Stimulated activated CD8-positive, alpha-beta memory T cell treated with anti-CD3 and anti-CD28 coated beads, Interleukin-15, amount 100 ng/mL, for 48 hours (primary cell): ENCODE results near the gene FGGY.
"Not testable (repeated sequence)": the region's sequence is repeated elsewhere in the genome, so short reads cannot be mapped to it uniquely, and the experiment has no call there.

Source experiments
- DNase-seq, 2 donors: peaks; one replicate each; pipeline ENCODE4 v3.0.0-alpha.2; 2020; ENCODE audit warnings: low read depth in 2 of 2

FGGY gene

DNA sequence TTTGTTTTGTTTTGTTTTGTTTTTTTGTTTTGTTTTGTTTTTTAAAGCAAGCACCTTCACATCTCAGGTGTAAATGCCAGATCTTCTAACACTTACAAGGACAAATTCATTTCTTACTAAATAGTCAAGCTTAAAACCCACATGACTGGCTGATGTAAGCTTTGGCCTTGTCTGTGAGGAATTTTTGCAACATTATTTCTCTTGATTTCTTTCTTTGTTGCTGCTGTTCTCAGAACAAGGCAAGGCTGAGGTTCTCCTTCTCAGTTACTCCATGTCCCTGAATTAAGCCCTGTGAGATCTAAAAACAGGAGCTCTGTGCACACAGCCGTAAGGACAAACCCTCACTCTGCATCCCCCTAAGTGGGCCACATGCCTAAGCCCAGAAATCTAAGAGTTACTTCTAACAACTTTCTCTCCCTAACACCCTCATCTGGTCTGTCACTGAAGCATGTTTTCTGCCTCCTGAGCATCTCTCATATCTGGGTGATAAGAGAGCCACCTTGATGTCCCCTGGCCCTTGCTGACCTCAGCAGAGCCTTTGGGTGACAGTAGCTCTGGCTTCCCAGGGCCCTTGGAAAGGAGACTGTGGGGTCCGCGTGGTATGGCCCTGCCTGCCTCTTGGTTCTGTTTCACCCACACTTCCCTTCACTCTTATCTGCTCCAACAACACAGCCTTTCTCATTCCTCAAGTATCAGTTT is 436.7 kb downstream of the FGGY start:
- DNase-seq: no peak

GRCh38 chr1:59735927-59736326 is 439.0 kb downstream of the FGGY start:
- not testable (repeated sequence) for DNase-seq

GRCh38 chr1:59736744-59737143 is 439.9 kb downstream of the FGGY start:
- DNase-seq: no peak

- no peak for DNase-seq
Measured at GRCh38 chr1:59737638-59738037, 440.7 kb downstream of the FGGY start.

- DNase-seq: no peak
Measured at GRCh38 chr1:59738152-59738551, 441.3 kb downstream of the FGGY start.

GRCh38 chr1:59738591-59739015 is 441.7 kb downstream of the FGGY start:
- DNase-seq: no peak

GRCh38 chr1:59739111-59739510 is 442.2 kb downstream of the FGGY start:
- DNase-seq: no peak

DNA sequence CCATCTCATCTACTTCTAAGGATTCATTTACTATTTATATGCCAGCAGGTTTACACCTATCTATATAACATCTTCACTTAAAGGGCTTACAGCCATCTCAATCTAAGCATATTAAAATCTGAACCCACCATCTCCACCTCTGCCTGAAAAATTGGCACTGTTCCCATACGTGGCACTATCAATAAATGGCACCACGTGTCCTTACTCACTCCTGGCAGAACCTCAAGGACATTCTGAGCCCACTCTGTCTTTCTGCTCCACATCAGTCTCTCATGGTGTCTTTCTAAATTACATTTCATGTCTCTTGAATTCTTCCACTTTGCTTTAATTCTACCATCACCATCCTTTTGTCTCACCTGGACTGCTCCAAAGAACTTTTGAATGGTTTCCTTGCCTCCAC is 445.6 kb downstream of the FGGY start:
- DNase-seq: no peak

DNA sequence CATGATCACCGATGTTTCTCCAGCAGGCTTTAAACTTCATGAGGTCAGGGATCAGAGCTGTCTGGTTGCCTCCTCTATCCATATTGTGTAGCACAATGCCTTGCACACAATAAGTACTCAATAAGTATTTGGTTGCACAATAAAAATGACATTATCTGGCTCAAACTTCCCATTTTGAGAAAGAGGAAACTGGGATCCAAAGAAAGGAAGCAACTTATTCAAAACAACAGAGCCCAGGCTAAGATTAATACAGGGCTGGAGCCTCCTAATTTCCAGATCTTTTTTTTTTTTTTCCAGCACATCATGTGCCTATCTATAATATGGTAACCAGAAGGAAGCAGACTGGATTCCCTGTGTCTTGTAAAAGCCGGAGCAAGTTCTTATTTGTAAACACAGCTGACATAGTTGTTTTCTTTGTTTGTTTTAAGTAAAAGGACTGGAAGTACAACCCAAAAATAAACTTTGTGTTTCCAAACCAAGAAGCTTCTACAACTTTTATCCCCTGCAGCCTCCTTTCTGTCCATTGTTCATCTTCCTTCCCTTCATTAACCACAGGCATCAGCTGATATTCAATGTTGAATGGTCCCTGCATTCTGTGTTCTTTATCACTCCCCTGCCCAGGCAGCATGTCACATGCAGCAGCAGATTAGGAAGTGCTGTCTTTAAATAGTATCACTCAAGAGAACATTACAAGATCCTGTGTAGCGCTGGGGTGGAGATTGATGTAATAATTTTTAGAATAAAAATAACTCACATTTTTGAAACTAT is 446.6 kb downstream of the FGGY start:
- no peak for DNase-seq

GRCh38 chr1:59747420-59748024 is 450.6 kb downstream of the FGGY start:
- no peak for DNase-seq

DNA sequence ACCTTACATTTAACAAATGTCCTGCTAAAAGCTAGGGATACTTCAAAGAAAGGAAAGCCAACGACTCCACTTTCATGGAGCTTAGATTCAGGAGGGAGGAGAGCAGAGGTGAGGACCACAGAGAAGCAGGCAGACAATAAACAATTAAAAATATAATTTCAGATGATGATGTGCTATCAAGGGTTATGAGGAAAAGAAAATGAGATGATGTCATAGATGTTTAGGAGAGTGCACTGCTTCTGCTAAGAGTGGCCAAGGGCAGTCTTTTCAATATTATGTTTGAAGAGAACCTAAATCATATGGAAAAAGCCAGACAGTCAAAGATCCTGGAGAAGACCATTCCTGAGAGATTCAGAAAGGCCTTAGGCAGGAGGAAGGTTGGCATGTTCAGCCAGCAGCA is 451.2 kb downstream of the FGGY start:
- no peak for DNase-seq

DNA sequence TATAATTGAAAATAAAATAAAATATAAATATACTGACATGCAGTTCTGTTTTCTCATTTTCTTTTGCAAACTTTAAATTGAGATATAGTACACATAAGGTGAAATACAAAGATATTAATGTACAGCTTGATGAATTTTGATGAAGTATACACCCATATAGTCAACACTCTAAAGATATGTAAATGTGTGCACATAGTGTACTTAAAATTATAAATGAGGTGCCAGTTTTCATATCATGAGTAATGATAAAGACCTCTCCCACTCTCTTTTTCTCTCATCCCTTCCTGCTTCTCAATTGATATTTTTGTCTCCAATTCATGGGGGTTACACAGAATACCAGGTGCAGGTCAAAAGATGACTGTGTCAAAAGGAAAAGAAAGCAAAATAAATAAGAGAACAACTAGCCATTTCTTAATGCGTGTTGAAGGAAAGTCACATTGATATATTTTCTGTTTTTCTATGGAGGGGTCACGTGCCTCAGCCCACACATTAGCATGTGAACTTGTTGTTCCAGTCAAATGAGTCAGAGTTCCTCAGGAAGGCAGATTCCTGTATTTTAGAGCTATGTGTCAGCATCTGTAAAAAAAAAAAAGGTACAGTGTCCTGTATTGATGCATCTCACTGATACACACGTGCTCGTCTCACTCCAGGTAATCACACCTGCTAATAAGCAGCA is 453.6 kb downstream of the FGGY start:
- no peak for DNase-seq

DNA sequence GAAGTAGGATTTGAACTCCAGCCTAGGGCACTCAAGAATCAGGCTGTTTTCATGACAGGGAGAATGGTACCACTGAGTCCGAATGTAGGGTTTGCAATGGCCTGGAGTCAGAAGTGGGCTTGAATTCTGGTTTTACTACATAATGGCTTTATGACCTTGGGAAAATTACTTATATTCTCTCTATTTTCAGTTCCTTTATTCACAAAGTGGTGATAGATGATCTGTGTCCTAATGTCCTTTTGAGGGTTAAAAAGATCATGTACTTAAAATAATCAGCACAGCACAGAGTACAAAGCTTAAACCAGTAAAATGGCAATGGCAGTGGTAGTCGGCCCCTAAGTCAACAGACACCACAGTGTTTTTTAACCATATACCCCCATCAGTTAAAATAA is 454.1 kb downstream of the FGGY start:
- no peak for DNase-seq

- no peak for DNase-seq
Measured at GRCh38 chr1:59751801-59752200, 454.9 kb downstream of the FGGY start.

DNA sequence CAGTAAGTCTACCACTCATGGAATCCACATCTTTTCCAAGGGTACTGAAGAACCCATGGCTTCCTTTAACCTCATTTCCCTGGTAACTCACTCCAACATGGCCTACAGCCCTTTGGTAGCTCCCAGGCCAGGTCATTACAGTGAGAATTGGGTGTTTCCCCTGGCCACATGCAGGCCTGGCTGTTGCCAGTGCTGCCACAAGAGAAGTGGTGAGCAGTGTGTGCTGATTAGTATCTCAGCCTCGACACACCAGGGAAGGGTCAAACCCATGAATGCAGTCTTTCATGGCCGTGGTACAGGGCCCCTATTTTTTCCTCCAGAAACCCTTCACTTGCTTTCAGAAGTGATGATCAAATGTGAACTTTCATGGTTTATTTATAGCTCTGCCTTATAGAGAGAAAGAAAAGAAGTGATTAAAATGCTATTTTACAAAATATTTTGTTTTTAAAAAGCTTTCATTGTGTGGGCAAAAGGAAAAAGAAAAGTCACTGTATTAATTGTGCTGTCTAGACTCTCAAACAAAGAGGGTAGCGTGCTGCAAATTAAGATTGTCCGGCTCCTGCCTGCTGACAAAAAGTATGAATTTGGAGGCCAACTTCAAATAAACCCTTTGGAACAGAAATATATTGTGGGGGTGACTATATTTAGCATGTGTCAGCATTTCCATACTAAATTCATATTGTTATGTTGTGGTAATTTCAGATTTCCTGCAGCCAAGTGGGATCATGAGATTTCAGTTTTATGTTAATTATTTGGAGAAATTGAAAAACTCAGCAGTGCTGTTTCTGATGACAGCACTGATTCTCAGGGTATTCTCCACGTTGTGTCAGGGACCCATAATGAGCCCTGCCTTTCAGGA is 455.9 kb downstream of the FGGY start:
- no peak for DNase-seq

DNA sequence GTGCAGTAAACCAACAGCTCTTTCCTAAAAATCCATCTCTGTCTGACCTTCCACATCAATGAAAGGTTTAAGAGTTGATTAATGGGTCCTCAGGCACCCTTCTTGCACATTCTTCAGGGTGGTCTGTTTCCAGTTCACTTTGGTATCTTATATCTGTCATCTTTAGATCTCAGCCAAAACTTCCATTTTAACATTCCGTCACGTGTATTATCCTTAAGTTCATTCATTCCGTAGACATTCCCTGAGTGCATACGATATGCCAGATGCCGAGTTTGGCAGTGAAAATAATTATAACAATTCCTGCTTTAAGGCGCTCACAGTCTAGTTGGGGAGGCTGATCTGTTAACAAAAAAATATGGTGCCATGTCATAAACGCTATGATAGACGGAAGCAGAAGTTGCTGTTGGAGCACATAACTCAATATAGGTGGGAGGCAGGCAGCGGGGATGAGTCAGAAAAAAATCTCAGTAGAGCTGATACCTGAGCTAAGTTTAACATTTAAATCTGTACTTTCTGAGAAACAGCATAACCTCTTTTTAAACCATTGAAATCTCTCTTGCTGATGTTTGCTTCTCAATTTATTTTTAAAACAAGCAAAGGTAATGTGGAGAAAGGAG is 458.3 kb downstream of the FGGY start:
- DNase-seq: no peak

DNA sequence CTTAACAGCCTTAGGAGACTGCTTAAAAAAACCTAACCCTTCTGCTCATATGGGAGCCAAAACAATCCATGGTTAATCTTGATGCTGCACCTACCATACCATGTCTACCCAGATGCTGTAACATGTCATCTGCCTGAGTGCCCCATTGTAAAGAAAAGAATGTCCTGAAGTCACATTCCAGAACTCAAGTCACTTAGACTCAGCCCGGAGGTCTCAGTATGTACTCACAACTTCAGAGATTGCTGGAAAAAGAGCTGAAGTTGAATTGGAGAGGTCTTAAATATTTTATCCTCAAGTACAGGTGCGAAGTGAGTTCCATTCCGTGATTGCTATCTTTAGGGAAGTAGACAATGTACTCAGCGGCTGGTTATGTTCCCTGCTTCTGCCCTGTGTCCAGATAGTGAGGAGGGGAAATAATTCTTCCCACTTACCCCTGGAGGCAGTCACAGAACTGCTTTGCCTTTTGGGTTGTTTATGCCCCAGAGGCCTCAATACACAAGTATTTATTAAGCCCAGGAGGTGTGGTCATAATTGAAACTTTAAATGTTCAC is 460.4 kb downstream of the FGGY start:
- no peak for DNase-seq

DNA sequence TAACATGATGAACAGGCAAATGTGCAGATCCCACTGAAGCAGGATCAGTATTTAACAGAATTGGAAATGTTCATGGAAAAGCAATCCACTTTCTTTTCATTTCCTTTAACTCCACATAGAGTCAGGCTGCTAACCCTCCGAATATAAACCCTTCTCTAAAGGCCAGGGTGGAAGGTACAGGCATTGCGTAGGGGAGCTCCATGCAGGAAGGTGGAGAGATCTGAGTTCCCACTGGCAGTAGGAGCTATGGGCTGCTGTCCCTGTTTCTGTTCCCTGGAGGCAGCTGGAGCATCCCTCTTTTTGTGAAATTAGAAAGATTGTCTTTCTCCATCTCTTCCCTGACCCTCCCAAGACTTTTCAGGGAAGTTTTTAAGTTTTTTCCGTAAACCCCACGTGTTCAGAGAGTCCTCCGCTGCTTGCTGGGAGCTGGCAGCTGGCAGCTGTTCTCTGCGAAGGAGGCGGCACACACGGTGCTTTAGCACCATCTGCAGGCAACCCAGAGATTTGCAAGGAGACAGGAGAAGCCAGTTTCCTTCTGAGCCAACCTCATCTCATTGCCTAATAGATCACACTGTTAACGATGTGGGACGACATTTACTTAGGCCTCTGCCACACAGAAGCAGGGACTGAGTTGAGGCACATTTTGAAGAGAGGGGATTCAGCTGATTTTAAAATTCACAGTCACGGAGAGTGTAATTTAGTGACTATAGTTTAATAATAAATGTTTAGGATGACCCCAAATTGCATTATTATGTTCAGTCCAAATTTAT is 462.4 kb downstream of the FGGY start:
- peak; percentile 54 to 56 for DNase-seq

- DNase-seq: no peak
Measured at GRCh38 chr1:59761443-59761842, 464.5 kb downstream of the FGGY start.

- no peak for DNase-seq
Measured at GRCh38 chr1:59763418-59763817, 466.5 kb downstream of the FGGY start.
